ENCODE results near the gene GPR146. TPM values are rescaled to one million over a fixed set of nuclear protein-coding genes. Genes with fewer than 3 reads are reported as not detected.

GPR146 gene
- total RNA-seq, 2 donors from 2014 or later: 9.0 to 20.3 TPM

DNA sequence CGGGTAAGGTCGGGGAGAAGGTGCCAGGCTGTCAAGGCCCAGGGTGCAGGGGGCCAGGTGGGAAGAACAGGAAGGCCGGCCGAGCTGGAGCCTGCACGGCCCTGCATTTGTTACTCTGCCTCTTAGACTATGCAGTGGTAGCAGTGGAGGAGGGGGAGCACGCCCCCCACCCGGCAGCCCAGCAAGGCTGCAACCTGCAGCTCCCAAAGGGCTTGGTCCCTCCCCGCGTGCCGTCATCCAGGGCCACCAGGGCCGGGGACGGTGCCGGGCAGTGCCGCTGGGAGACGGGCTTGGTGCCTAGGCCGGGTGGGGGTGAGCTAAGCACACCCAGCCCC is 36.5 kb downstream of the GPR146 start:
- ATAC-seq (ENCODE audit: insufficient number of reproducible peaks, low FRiP score, low read depth): no peak
- no peaks in the 10 kb centered on the region for H3K36me3 ChIP-seq
- no peak overlapping the region for H3K4me3 ChIP-seq
- no peaks in the 10 kb centered on the region for H3K27me3 ChIP-seq (replicated peaks; ENCODE audit: insufficient read depth)
- TF ChIP-seq, protein P1, sequence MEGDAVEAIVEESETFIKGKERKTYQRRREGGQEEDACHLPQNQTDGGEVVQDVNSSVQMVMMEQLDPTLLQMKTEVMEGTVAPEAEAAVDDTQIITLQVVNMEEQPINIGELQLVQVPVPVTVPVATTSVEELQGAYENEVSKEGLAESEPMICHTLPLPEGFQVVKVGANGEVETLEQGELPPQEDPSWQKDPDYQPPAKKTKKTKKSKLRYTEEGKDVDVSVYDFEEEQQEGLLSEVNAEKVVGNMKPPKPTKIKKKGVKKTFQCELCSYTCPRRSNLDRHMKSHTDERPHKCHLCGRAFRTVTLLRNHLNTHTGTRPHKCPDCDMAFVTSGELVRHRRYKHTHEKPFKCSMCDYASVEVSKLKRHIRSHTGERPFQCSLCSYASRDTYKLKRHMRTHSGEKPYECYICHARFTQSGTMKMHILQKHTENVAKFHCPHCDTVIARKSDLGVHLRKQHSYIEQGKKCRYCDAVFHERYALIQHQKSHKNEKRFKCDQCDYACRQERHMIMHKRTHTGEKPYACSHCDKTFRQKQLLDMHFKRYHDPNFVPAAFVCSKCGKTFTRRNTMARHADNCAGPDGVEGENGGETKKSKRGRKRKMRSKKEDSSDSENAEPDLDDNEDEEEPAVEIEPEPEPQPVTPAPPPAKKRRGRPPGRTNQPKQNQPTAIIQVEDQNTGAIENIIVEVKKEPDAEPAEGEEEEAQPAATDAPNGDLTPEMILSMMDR (IDR thresholded peaks at IDR 0.05): no peak
- H3K4me1 ChIP-seq (ENCODE audit: control insufficient read depth in 1 of 2, low read depth in 2 of 2): peaks cover 3 to 17% of the 10 kb centered on the region in 2 donors
- H3K9me3 ChIP-seq: no peaks in the 10 kb centered on the region
- no peak overlapping the region for H3K27ac ChIP-seq
- no peak for DNase-seq (ENCODE audit: low spot score)

DNA sequence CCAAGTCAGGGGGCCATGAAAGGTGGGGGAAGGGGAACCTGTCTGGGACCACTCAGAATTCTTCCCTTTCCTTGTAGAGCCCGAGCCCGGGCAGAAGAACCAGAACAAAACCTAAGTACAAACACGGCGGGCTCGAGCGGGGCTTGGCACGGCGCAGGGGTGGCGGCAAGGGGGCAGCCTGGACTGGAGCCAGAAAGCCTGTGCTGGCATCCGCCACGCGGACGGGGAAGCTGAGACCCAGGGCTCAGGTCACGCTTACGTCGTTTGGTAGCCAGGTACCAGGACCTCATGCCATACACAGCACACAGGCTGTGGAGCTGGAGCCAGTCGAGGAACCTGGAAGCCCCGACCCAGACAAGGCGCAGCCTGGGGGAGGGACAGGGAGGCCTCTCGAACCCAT is 37.0 kb downstream of the GPR146 start:
- Histone ChIP-seq H3K4me3 (no peak overlapping the region), H3K9me3 (no peaks in the 10 kb centered on the region), H3K4me1 (ENCODE audit: control insufficient read depth in 1 of 2, low read depth in 2 of 2) (peaks cover 7 to 19% of the 10 kb centered on the region in 2 donors), H3K27me3 (replicated peaks; ENCODE audit: insufficient read depth) (no peaks in the 10 kb centered on the region), H3K27ac (no peak overlapping the region), H3K36me3 (no peaks in the 10 kb centered on the region)
- DNase-seq (ENCODE audit: low spot score) (no peak), ATAC-seq (ENCODE audit: insufficient number of reproducible peaks, low FRiP score, low read depth) (no peak)
- TF ChIP-seq, protein P1 (IDR thresholded peaks at IDR 0.05): no peak

DNA sequence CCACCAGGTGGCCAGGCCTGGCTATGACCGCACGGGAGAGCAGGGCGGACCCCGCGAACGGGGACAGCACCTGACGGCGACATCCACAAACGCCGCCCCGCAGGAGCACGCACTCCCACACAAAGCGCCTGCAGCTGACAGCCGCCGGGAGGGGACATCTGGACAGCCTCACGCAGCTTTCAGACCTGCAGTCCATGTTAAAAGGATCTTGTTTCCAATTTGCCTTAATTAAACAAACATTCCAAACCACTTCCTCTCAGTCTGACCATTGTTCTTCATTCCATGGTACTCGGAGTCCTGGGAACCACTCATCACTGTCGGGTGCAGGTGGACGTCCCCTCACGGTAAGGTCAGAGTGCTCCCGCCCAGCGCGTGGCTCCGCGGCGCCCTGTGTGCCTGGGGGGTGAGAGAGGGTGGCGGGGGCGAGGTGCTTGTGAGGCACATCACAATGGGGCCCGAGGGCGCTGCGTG is 37.6 kb downstream of the GPR146 start:
- H3K4me1 ChIP-seq (ENCODE audit: control insufficient read depth in 1 of 2, low read depth in 2 of 2): peaks cover 7 to 19% of the 10 kb centered on the region in 2 donors
- H3K4me3 ChIP-seq: no peak overlapping the region
- no peaks in the 10 kb centered on the region for H3K27me3 ChIP-seq (replicated peaks; ENCODE audit: insufficient read depth)
- TF ChIP-seq, protein P1 (IDR thresholded peaks at IDR 0.05): no peak
- ATAC-seq (ENCODE audit: insufficient number of reproducible peaks, low FRiP score, low read depth): no peak
- no peaks in the 10 kb centered on the region for H3K36me3 ChIP-seq
- DNase-seq (ENCODE audit: low spot score): no peak
- no peaks in the 10 kb centered on the region for H3K9me3 ChIP-seq
- no peak overlapping the region for H3K27ac ChIP-seq

DNA sequence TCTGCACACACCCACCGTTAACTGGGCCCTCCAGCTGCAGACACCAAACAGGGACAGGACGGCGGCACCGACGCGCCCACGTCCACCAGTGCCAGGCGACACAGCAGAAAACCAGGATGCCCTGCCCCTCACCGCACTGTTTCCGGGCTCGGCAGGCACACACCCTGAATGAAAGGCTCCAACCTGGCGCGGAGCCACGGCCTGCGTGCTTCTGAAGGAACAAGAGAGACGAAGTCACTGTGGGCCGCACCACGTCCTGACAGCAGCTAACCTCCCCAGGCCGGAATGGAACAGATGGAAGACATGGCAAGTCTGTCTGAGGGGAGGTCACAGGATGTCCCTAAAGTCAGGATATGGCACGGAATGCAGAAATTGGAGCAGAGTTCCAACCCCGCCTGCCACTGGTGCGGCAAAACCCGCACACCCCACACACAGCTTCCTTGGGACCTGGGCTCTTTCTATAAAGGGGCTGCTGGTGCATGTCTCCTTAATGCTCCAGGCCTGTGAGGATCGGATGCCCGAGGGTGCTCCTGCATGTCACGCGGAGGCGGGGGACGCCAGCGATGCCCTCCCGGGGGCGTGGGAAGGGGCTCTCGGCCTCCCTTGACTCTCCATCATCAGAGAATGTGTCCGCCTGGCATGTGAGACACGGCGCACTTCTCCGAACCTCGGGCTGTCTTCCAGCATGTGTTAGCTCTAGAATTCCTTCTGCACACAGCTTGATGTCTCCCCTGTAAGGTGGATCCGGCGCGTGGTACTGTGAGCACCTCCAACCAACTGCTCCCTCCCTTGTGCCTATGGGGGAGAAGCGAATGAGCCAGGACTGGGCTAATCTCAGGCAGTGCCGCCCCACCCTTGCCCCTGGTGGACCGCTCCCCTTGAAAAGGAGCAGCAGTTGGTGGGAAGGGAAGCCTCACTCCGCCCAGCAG is 39.6 kb downstream of the GPR146 start:
- Histone ChIP-seq H3K27ac (no peak overlapping the region), H3K4me1 (ENCODE audit: control insufficient read depth in 1 of 2, low read depth in 2 of 2) (peaks cover 16 to 38% of the 10 kb centered on the region in 2 donors), H3K4me3 (no peak overlapping the region), H3K36me3 (no peaks in the 10 kb centered on the region), H3K27me3 (replicated peaks; ENCODE audit: insufficient read depth) (no peaks in the 10 kb centered on the region), H3K9me3 (no peaks in the 10 kb centered on the region)
- DNase-seq (ENCODE audit: low spot score) (no peak), ATAC-seq (ENCODE audit: insufficient number of reproducible peaks, low FRiP score, low read depth) (no peak)
- TF ChIP-seq, protein P1 (IDR thresholded peaks at IDR 0.05): no peak

DNA sequence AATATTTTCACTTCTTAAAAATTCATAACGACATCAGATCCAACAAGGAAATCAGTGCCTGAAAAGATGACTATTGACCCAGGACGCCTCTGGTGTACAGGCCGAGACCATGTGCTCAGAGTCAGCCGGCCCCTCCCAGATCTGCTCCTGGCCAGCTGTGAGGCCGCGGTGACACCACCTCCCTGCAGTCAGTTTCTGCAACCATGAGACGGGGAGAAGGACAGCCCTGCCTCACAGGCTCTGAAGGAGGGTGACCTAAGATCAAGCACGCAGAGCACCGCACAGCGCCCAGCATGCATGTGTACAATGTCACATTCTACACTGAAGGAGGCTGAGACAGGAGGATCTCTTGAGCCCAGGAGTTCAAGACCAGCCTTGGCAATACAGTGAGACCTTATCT is 40.9 kb downstream of the GPR146 start:
- Histone ChIP-seq H3K9me3 (no peaks in the 10 kb centered on the region), H3K27me3 (replicated peaks; ENCODE audit: insufficient read depth) (no peaks in the 10 kb centered on the region), H3K36me3 (no peaks in the 10 kb centered on the region), H3K4me1 (ENCODE audit: control insufficient read depth in 1 of 2, low read depth in 2 of 2) (peaks cover 16 to 38% of the 10 kb centered on the region in 2 donors), H3K4me3 (no peak overlapping the region), H3K27ac (peak overlapping the region in 1 of 2 donors; percentile 38)
- DNase-seq (ENCODE audit: low spot score) (no peak), ATAC-seq (ENCODE audit: insufficient number of reproducible peaks, low FRiP score, low read depth) (no peak)
- TF ChIP-seq, protein P1 (IDR thresholded peaks at IDR 0.05): no peak

Measured in thoracic aorta (tissue), 2 donors.